ENCODE measurements around the gene PIAS1. TPM values are rescaled to one million over a fixed set of nuclear protein-coding genes. Genes with fewer than 3 reads are reported as not detected.
"Not testable (repeated sequence)": the region's sequence is repeated elsewhere in the genome, so short reads cannot be mapped to it uniquely, and the experiment has no call there.

PIAS1 gene
- 100 to 1,000 TPM in 1 of 3 donors, 10 to 100 TPM in 2; 94.7 to 103 (median 99.2) TPM for total RNA-seq
- total RNA-seq (2013): 95.6 TPM

DNA sequence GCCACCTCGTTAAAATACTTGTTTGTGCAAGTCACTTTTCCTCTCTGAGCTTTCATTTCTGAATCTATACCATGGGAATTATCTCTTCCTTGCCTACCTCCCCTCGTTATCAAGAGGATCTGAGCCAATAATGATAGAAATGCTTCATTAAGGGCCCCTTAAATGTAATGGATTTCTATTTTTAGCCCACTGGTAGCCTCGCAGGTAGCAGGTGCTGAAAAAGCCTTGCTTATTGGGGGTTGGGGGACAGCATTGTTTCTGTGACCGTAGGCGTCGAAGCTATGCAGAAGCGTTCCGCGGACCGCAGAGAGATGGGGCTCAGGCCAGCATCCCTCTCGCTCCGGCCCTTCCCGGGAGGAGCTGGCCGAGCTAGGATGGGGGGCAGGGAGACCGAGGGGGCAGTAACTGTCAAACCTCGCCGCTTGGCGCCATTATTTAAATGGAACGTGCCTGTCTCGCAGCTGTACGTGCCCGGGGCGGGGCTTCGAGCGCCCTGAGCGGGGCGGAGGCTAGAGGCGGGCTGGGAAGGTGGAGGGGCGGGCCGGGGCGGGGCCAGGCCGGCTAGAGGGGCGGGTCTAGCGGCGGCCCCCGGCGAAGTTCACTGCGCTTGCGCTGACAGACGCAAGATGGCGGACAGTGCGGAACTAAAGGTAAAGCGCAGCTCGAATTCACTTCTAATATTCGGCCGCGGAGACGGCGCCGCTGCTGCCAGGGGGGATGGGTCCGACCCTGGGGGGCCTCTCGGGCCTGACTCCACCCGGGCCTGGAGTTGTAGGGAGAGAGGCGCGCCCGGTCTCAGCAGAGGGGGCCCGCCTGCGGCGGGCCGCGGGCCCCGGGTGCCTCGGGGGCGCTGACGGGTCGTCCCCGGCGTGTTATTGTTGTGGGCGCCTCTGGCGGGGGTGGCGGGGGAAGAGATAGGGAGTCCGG is at the start of gene PIAS1:
Gene PIAS1, plus strand, starts transcription at position 615 of the 927 bp plus-strand sequence. Its CDS starts 12 bp downstream, at position 627.
- peak; percentile 90 to 97 for DNase-seq

DNA sequence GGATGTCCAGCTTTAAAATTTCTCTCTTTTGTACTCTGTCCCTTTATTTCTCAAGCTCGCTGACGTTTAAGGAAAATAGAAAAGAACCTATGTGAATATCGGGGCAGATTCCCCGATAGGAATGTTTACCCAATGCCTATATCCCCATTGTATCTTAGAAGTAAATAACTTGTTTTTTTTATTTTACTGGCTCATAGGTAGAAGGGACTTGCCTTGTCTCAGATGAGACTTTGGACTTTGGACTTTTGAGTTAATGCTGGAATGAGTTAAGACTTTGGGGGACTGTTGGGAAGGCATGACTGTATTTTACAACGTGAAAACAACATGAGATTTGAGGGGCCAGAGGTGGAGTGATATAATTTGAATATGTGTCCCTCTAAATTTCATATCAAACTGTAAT is 46.5 kb upstream of the PIAS1 start:
- H3K27ac ChIP-seq (ENCODE audit: low read length); H3K36me3 ChIP-seq (ENCODE audit: control insufficient read depth, insufficient read depth, low read length); H3K4me3 ChIP-seq (ENCODE audit: low read length); H3K9me3 Mint-ChIP-seq; intact Hi-C loops (cut with micrococcal nuclease); H3K27ac Mint-ChIP-seq; H3K4me1 ChIP-seq (ENCODE audit: control insufficient read depth, insufficient read depth, low read length); DNase-seq; H3K36me3 Mint-ChIP-seq; H3K4me3 Mint-ChIP-seq; H3K4me1 Mint-ChIP-seq; ATAC-seq; H3K27me3 ChIP-seq (ENCODE audit: control insufficient read depth, insufficient read depth, low read length): not testable (repeated sequence)
- WGBS (ENCODE audit: insufficient coverage): 97% methylated on average over 3 of the region's 5 CpGs
- peaks cover 10% of the 10 kb centered on the region for H3K9me3 ChIP-seq (ENCODE audit: control insufficient read depth, insufficient read depth, low read length)
- peaks cover 14 to 19% of the 10 kb centered on the region in 2 donors for H3K27me3 Mint-ChIP-seq (ENCODE audit: low read depth in 2 of 2)

More for the DNA sequence above, at the start of gene PIAS1:
- peak within 1 kb of the TSS; percentile 83 for H3K27ac ChIP-seq (ENCODE audit: low read length)
- Mint-ChIP-seq H3K27me3 (ENCODE audit: low read depth in 2 of 2) (no peaks in the 10 kb centered on the region), H3K4me3 (peak within 1 kb of the TSS; percentile 98), H3K4me1 (peaks cover 42 to 47% of the 10 kb centered on the region in 2 donors), H3K9me3 (no peaks in the 10 kb centered on the region), H3K27ac (peak within 1 kb of the TSS; percentile 91 to 92), H3K36me3 (no peaks in the 10 kb centered on the region)
- no peaks in the 10 kb centered on the region for H3K9me3 ChIP-seq (ENCODE audit: control insufficient read depth, insufficient read depth, low read length)
- peaks cover 12% of the 10 kb centered on the region for H3K4me1 ChIP-seq (ENCODE audit: control insufficient read depth, insufficient read depth, low read length)
- peak; percentile 88 to 98 (median 93) for ATAC-seq
- intact Hi-C loops (cut with micrococcal nuclease): loop anchor here (2.0 kb wide), 1 partner anchor 177 kb away; no protein-coding TSS in a partner anchor
- H3K4me3 ChIP-seq (ENCODE audit: low read length): peak within 1 kb of the TSS; percentile 99
- WGBS (ENCODE audit: insufficient coverage): 1% methylated on average over 71 of the region's 72 CpGs
- no peaks in the 10 kb centered on the region for H3K27me3 ChIP-seq (ENCODE audit: control insufficient read depth, insufficient read depth, low read length)
- TF ChIP-seq, protein P1, sequence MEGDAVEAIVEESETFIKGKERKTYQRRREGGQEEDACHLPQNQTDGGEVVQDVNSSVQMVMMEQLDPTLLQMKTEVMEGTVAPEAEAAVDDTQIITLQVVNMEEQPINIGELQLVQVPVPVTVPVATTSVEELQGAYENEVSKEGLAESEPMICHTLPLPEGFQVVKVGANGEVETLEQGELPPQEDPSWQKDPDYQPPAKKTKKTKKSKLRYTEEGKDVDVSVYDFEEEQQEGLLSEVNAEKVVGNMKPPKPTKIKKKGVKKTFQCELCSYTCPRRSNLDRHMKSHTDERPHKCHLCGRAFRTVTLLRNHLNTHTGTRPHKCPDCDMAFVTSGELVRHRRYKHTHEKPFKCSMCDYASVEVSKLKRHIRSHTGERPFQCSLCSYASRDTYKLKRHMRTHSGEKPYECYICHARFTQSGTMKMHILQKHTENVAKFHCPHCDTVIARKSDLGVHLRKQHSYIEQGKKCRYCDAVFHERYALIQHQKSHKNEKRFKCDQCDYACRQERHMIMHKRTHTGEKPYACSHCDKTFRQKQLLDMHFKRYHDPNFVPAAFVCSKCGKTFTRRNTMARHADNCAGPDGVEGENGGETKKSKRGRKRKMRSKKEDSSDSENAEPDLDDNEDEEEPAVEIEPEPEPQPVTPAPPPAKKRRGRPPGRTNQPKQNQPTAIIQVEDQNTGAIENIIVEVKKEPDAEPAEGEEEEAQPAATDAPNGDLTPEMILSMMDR (IDR thresholded peaks at IDR 0.05): no peak
- H3K36me3 ChIP-seq (ENCODE audit: control insufficient read depth, insufficient read depth, low read length): no peaks in the 10 kb centered on the region

DNA sequence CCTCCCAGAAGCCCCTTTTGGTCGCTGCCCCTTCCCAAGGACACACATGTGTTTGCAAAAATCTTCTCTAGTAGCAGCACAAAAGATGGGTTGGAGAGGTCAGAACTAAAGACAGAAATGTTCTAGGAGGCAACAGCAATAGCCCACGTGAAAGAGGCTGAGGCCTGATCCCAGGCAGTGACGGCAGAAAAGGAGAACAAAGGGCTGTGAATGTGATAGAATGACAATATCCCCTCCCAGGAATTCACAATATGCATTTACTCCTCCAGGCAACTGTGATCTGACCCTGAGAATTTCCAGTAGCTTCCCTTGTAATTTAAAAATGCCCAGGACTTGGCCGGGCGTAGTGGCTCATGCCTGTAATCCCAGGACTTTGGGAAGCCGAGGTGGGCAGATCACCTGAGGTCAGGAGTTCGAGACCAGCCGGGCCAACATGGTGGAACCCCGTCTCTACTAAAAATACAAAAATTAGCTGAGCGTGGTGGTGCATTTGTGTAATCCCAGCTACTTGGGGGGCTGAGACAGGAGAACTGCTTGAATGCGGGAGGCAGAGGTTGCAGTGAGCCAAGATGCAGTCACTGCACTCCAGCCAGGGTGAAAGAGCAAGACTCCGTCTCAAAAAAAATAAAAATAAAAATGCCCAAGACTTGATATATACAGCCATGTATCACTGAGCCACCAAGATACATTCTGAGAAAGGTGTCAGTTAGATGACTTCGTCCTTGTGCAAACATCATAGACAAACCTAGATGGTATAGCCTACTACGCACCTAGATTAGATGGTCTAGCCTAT is 43.6 kb upstream of the PIAS1 start:
- Histone ChIP-seq H3K4me1 (ENCODE audit: control insufficient read depth, insufficient read depth, low read length) (no peaks in the 10 kb centered on the region), H3K36me3 (ENCODE audit: control insufficient read depth, insufficient read depth, low read length) (no peaks in the 10 kb centered on the region), H3K27ac (ENCODE audit: low read length) (no peak overlapping the region), H3K4me3 (ENCODE audit: low read length) (no peak overlapping the region), H3K9me3 (ENCODE audit: control insufficient read depth, insufficient read depth, low read length) (peaks cover 10% of the 10 kb centered on the region), H3K27me3 (ENCODE audit: control insufficient read depth, insufficient read depth, low read length) (no peaks in the 10 kb centered on the region)
- DNase-seq (no peak), ATAC-seq (no peak)
- intact Hi-C loops (cut with micrococcal nuclease): no loop called here
- Mint-ChIP-seq H3K27ac (no peak overlapping the region), H3K27me3 (ENCODE audit: low read depth in 2 of 2) (peaks cover 20 to 28% of the 10 kb centered on the region in 2 donors), H3K4me3 (no peak overlapping the region), H3K9me3 (peaks cover 0 to 3% of the 10 kb centered on the region in 2 donors), H3K4me1 (no peaks in the 10 kb centered on the region), H3K36me3 (no peaks in the 10 kb centered on the region)
- WGBS (ENCODE audit: insufficient coverage): 87% methylated on average over 12 of the region's 14 CpGs
- TF ChIP-seq, protein P1 (IDR thresholded peaks at IDR 0.05): no peak

DNA sequence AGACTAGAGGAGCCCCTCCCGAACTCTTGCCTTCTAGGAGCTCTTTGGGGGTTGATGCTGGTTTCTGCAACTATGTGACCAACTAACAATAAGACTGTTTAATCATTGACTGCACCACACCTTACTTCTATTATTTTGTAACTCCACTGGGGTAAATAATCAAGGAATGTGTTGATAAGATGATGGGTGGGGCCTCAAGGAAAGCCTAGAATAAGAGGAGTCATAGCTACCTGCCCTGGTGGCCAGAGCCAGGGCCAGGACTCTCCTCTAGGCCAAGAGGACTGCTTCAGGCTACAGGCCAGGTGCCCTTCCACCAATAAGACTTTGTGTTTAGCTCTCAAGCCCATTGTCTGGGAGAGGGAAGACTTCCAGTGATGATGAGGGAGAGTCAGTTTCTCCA is 41.2 kb upstream of the PIAS1 start:
- H3K36me3 Mint-ChIP-seq: no peaks in the 10 kb centered on the region
- H3K27me3 Mint-ChIP-seq (ENCODE audit: low read depth in 2 of 2): peaks cover 20 to 28% of the 10 kb centered on the region in 2 donors
- Histone ChIP-seq H3K36me3 (ENCODE audit: control insufficient read depth, insufficient read depth, low read length) (no peaks in the 10 kb centered on the region), H3K27me3 (ENCODE audit: control insufficient read depth, insufficient read depth, low read length) (no peaks in the 10 kb centered on the region), H3K27ac (ENCODE audit: low read length) (no peak overlapping the region), H3K9me3 (ENCODE audit: control insufficient read depth, insufficient read depth, low read length) (peaks cover 4% of the 10 kb centered on the region), H3K4me1 (ENCODE audit: control insufficient read depth, insufficient read depth, low read length) (no peaks in the 10 kb centered on the region), H3K4me3 (ENCODE audit: low read length) (no peak overlapping the region)
- WGBS (ENCODE audit: insufficient coverage): 90% methylated on average over 1 of the region's 1 CpG
- DNase-seq: no peak
- no peak for ATAC-seq
- TF ChIP-seq, protein P1 (IDR thresholded peaks at IDR 0.05): no peak
- intact Hi-C loops (cut with micrococcal nuclease): no loop called here
- no peaks in the 10 kb centered on the region for H3K4me1 Mint-ChIP-seq
- no peak overlapping the region for H3K4me3 Mint-ChIP-seq
- no peak overlapping the region for H3K27ac Mint-ChIP-seq
- no peaks in the 10 kb centered on the region for H3K9me3 Mint-ChIP-seq
